Brain microvascular endothelial cell (primary cell): ENCODE data around the gene MCU.
"Not testable (repeated sequence)": the region's sequence is repeated elsewhere in the genome, so short reads cannot be mapped to it uniquely, and the experiment has no call there.

Experiments used
- DNase-seq: peaks from one replicate; pipeline ENCODE4 v3.0.0-alpha.2; 2020
- H3K27ac ChIP-seq: fragments of 250-450 bp; sonication (Bioruptor Pico); 2 replicates; pipeline ENCODE4 v1.5.1; 2020; ENCODE audit warnings: mild to moderate bottlenecking, moderate library complexity
- H3K27me3 ChIP-seq: fragments of 250-450 bp; sonication (Bioruptor Pico); replicated peaks from 2 replicates; pipeline ENCODE4 v1.5.1; 2020; ENCODE audit warnings: mild to moderate bottlenecking
- H3K36me3 ChIP-seq: fragments of 250-450 bp; sonication (Bioruptor Pico); replicated peaks from 2 replicates; pipeline ENCODE4 v1.5.1; 2020; ENCODE audit warnings: mild to moderate bottlenecking
- H3K4me3 ChIP-seq: 2 replicates; pipeline ENCODE4 v1.5.1; 2011; ENCODE audit warnings: low read depth, mild to moderate bottlenecking, control low read depth, low read length, moderate library complexity
- in situ Hi-C: cut with HindIII; loops from 2 replicates; pipeline ENCODE4 v1.10.0; 2017; ENCODE audit warnings: low sequenced_read_pairs, low pct_ligation_motif_present
- TF ChIP-seq, protein P1 (sequence below): IDR thresholded peaks from 2 replicates; pipeline ENCODE4 v1.5.1; 2011; ENCODE audit warnings: low read depth, mild to moderate bottlenecking, moderate library complexity, low read length, control low read depth, inconsistent platforms; ENCODE audit errors: missing control alignments

MCU gene

DNA sequence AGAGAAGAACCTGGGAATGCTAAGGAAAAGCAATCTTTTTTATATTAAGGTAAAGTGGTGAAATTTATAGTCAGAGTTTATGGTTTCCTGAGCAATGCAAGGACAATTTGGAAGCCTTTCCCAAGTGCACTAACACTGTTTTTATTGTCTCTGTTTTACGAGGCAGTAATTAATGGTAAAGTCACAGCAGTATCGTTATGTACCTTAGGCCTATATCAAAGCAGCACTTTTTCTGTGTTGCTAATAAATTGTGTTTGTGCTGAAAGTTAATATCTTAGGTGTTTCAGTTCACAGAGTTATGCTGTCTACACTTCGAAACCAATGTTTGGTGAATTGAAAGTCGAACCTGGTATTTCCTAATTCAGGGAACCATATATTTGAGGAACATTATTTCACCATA lies 220.8 kb downstream of the MCU start:
- TF ChIP-seq, protein P1, sequence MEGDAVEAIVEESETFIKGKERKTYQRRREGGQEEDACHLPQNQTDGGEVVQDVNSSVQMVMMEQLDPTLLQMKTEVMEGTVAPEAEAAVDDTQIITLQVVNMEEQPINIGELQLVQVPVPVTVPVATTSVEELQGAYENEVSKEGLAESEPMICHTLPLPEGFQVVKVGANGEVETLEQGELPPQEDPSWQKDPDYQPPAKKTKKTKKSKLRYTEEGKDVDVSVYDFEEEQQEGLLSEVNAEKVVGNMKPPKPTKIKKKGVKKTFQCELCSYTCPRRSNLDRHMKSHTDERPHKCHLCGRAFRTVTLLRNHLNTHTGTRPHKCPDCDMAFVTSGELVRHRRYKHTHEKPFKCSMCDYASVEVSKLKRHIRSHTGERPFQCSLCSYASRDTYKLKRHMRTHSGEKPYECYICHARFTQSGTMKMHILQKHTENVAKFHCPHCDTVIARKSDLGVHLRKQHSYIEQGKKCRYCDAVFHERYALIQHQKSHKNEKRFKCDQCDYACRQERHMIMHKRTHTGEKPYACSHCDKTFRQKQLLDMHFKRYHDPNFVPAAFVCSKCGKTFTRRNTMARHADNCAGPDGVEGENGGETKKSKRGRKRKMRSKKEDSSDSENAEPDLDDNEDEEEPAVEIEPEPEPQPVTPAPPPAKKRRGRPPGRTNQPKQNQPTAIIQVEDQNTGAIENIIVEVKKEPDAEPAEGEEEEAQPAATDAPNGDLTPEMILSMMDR, result no peak
- no peak overlapping the region for H3K27ac ChIP-seq
- H3K36me3 ChIP-seq, result no peaks in the 10 kb centered on the region
- DNase-seq, result no peak
- H3K27me3 ChIP-seq, result no peaks in the 10 kb centered on the region
- in situ Hi-C loops, result no loop called here
- H3K4me3 ChIP-seq, result no peak overlapping the region

DNA sequence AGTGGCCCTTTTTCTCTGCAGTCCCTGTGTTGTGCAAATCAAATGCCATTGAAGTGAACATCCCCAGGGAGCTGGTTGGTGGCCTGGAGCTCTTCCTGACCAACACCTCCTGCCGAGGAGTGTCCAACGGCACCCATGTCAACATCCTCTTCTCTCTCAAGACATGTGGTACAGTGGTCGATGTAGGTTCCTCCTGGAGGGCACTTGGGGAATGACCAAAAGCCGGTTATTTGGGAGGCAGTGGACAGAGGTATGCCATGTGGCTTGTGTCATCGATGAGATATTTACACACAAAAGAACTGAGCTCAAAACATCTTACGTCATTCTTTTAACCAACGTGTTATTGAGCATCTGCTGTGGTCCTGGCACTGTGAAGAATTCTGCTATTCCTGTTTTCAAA lies 221.3 kb downstream of the MCU start:
- DNase-seq, result no peak

DNA sequence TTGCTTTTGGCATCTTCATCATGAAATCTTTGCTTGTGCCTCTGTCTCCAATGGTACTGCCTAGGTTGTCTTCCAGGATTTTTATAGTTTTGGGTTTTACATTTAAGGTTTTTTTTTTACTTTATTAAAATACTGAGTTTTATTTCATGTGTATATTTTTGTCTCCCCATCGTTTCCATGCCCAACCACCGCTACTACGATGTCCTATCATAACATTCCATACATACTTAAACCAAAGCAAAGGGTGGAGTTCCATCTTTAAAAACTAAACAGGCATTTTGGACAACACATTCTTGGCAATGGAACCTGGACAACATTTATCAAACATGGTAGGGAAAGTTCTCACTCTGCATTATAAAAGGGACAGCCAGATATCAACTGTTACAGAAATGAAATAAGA lies 225.3 kb downstream of the MCU start:
- H3K27ac ChIP-seq, H3K36me3 ChIP-seq, H3K4me3 ChIP-seq, DNase-seq, H3K27me3 ChIP-seq, in situ Hi-C loops: not testable (repeated sequence)

More for the DNA sequence above, 221.3 kb downstream of the MCU start:
- no peaks in the 10 kb centered on the region for H3K27me3 ChIP-seq
- no peaks in the 10 kb centered on the region for H3K36me3 ChIP-seq
- in situ Hi-C loops, result no loop called here
- TF ChIP-seq, protein P1, result no peak
- H3K27ac ChIP-seq, result no peak overlapping the region
- H3K4me3 ChIP-seq, result no peak overlapping the region

DNA sequence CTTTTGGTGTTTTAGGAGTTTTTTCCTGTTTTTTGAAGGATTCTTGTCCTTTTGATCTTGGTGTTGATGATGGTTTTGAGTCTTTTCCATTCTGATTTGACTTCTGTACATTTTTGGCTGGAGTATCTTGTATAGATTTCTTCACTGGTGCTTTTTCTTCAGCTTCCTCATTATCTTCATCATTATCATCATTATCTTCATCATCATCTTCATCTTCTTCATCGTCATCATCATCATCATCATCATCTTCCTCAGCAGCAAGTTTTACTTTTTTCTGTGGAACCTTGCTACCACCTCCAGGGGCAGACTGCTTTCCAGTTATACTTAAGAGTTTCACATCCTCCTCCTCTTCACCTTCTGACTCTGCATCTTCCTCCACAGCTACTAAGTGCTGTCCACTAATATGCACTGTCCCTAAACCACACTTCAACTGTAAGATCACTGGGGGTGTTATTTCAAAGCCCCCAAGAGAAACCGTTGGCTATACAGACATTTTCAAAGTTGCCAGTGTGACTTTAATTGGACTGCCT lies 225.9 kb downstream of the MCU start:
- H3K27ac ChIP-seq, DNase-seq, in situ Hi-C loops, H3K27me3 ChIP-seq, H3K36me3 ChIP-seq, H3K4me3 ChIP-seq: not testable (repeated sequence)

DNA sequence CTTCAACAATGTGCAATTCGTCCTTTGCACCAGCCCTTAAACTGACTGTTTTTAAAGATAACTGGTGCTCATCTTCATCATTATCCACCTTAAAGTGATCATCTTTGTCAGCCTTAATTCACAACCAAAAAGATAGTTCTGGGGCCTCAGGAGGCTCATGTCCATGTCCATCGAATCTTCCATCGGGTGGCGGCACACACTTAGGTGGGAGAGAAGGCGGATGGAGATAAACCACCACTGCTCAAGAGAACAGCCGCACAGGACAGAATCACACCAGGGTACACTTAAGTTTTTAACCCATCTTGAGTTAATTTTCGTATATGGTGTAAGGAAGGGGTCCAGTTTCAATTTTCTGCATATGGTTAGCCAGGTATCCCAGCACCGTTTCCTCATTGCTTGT lies 226.4 kb downstream of the MCU start:
- in situ Hi-C loops, result no loop called here
- Histone ChIP-seq H3K36me3 (no peaks in the 10 kb centered on the region), H3K4me3 (no peak overlapping the region), H3K27ac (no peak overlapping the region), H3K27me3 (no peaks in the 10 kb centered on the region)
- TF ChIP-seq, protein P1, result no peak
- no peak for DNase-seq

DNA sequence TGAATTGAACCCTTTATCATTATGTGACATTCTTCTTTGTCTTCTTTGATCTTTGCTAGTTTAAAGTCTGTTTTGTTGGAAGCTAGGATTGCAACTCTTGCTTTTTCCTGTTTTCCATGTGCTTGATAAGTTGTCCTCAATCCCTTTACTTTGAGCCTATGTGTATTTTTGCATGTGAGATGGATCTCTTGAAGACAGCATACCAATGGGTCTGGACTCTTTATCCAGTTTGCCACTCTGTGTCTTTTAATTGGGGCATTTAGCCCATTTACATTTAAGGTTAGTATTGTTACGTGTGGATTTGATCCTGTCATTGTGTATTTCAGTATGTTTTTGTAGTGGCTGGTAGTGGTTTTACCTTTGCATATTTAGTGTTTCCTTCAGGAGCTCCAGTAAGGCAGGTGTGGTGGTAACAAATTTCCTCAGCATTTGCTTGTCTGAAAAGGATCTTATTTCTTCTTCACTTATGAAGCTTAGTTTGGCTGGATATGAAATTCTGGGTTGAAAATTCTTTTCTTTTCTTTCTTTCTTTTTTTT lies 229.3 kb downstream of the MCU start:
- H3K27ac ChIP-seq, H3K27me3 ChIP-seq, in situ Hi-C loops, DNase-seq, H3K36me3 ChIP-seq, H3K4me3 ChIP-seq: not testable (repeated sequence)

DNA sequence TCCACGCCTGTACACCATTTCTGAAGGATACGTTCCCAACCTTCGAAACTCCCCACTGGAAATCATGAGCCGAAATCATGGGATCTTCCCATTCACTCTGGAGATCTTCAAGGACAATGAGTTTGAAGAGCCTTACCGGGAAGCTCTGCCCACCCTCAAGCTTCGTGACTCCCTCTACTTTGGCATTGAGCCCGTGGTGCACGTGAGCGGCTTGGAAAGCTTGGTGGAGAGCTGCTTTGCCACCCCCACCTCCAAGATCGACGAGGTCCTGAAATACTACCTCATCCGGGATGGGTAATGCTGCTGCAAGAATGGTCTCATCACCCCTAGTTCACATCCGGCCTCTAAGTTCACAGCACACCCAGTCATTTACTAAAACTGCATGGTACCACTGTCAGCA lies 232.4 kb downstream of the MCU start:
- in situ Hi-C loops, result no loop called here
- Histone ChIP-seq H3K36me3 (no peaks in the 10 kb centered on the region), H3K4me3 (no peak overlapping the region), H3K27me3 (no peaks in the 10 kb centered on the region), H3K27ac (no peak overlapping the region)
- TF ChIP-seq, protein P1, result no peak
- no peak for DNase-seq
